Kidney (tissue), 14 donors: ENCODE results near the gene TBC1D5. TPM values are rescaled to one million over a fixed set of nuclear protein-coding genes. Genes with fewer than 3 reads are reported as not detected.
"Not testable (repeated sequence)": the region's sequence is repeated elsewhere in the genome, so short reads cannot be mapped to it uniquely, and the experiment has no call there.

ENCODE experiments used
- DNase-seq, 5 donors: peaks; one replicate each; pipeline ENCODE4 v3.0.0-alpha.2; 2013 to 2020
- FAIRE-seq: peaks from 2 replicates; lab custom pipeline; 2012; peaks lifted over from hg19 to GRCh38; lab: Jason Lieb, UNC
- H3K27ac ChIP-seq, 2 donors: one replicate each; pipeline ENCODE4 v1.7.0; 2013; ENCODE audit warnings: low read depth in 2 of 2, low read length in 2 of 2, inconsistent platforms in 1 of 2
- H3K27me3 ChIP-seq: one replicate; pipeline ENCODE4 v1.7.1; 2013; ENCODE audit warnings: low read length, inconsistent platforms; ENCODE audit not compliant: control insufficient read depth, insufficient read depth
- H3K36me3 ChIP-seq, 3 donors: one replicate each; pipeline versions ENCODE4 v1.7.0 to v1.7.1; 2013; ENCODE audit warnings: low read length in 3 of 3, control low read depth in 1 of 3, inconsistent platforms in 1 of 3; ENCODE audit not compliant: insufficient read depth in 3 of 3, control insufficient read depth in 2 of 3
- H3K4me1 ChIP-seq, 3 donors: one replicate each; pipeline versions ENCODE4 v1.7.0 to v1.7.1; 2013; ENCODE audit warnings: low read length in 3 of 3, inconsistent platforms in 1 of 3, low read depth in 1 of 3; ENCODE audit not compliant: control insufficient read depth in 2 of 3, insufficient read depth in 2 of 3
- H3K4me3 ChIP-seq, 3 donors: one replicate each; pipeline versions ENCODE4 v1.7.0 to v1.8.1; 2013; ENCODE audit warnings: low read length in 3 of 3, control low read depth in 1 of 3, inconsistent platforms in 1 of 3
- H3K9ac ChIP-seq, 3 donors: one replicate each; pipeline versions ENCODE4 v1.7.0 to v1.7.1; 2013; ENCODE audit warnings: low read length in 3 of 3, control low read depth in 1 of 3, inconsistent platforms in 1 of 3
- H3K9me3 ChIP-seq, 3 donors: one replicate each; pipeline versions ENCODE4 v1.7.0 to v1.7.1; 2013; ENCODE audit warnings: low read length in 3 of 3, control low read depth in 1 of 3, inconsistent platforms in 1 of 3; ENCODE audit not compliant: control insufficient read depth in 2 of 3, insufficient read depth in 1 of 3
- CTCF ChIP-seq: IDR thresholded peaks from 3 replicates; pipeline ENCODE4 v1.5.1; 2012; ENCODE audit warnings: mild to moderate bottlenecking, moderate library complexity, borderline replicate concordance; ENCODE audit not compliant: insufficient read depth; ENCODE audit errors: extremely low read depth
- intact Hi-C: fragments of 100-400 bp; cut with DNase I; formaldehyde crosslinking; loops from one replicate; pipeline ENCODE4 v1.11.1; 2022
- polyA plus RNA-seq: library from polyadenylated mRNA; stranded (reverse); fragments of 350-450 nt; fragmentation: Illumina TruSeq; extraction: RNeasy Lipid Tissue Mini Kit (QIAGEN cat#74804); gene quantifications from one replicate; pipeline ENCODE4 v1.2.3, GENCODE V29; 2014; ENCODE audit warnings: low read depth, low replicate concordance; ENCODE audit not compliant: insufficient read depth
- total RNA-seq: library from RNA; stranded (reverse); fragmentation: NEBNext Ultra II Directional; extraction: Animal tissue kit (Norgen Biotek cat#: 25700); gene quantifications from one replicate; pipeline ENCODE4 v1.2.1, GENCODE V29; 2021
- donor health status: control.
- donor health status: control.
- donor health status: control.
- donor health status: control.
- donor health status: control.
- donor health status: DM: yes; HTN: yes; CAD: no.
- donor health status: Normal renal cell carcinoma (clear cell type).

Gene TBC1D5
- total and polyA plus RNA-seq, 2 donors from 2014 or later = 9.7 to 77.7 TPM

- no peak for TF ChIP-seq CTCF
- Histone ChIP-seq H3K9ac (no peak overlapping the region), H3K36me3 (peaks cover 0 to 2% (median 0%) of the 10 kb centered on the region in 3 donors), H3K27me3 (no peaks in the 10 kb centered on the region), H3K9me3 (peaks cover 0 to 5% (median 3%) of the 10 kb centered on the region in 3 donors), H3K27ac (no peak overlapping the region), H3K4me3 (no peak overlapping the region), H3K4me1 (no peaks in the 10 kb centered on the region)
- intact Hi-C loops = no loop called here
- no peak for DNase-seq
- FAIRE-seq = no peak
These were observed 16.1 kb downstream of the TBC1D5 start for GRCh38 chr3:17726313-17726712.

GRCh38 chr3:17725844-17726243 is 16.6 kb downstream of the TBC1D5 start:
- H3K9me3 ChIP-seq, H3K9ac ChIP-seq, H3K4me3 ChIP-seq, DNase-seq, H3K27ac ChIP-seq, H3K36me3 ChIP-seq, H3K4me1 ChIP-seq, intact Hi-C loops, H3K27me3 ChIP-seq, FAIRE-seq: not testable (repeated sequence)

GRCh38 chr3:17724948-17725347 is 17.5 kb downstream of the TBC1D5 start:
- H3K9ac ChIP-seq = no peak overlapping the region
- H3K27ac ChIP-seq = no peak overlapping the region
- no peak for TF ChIP-seq CTCF
- H3K36me3 ChIP-seq = peaks cover 0 to 2% (median 0%) of the 10 kb centered on the region in 3 donors
- no peaks in the 10 kb centered on the region for H3K4me1 ChIP-seq
- DNase-seq (no peak), FAIRE-seq (no peak)
- H3K4me3 ChIP-seq = no peak overlapping the region
- intact Hi-C loops = no loop called here
- no peaks in the 10 kb centered on the region for H3K27me3 ChIP-seq
- peaks cover 0 to 5% (median 3%) of the 10 kb centered on the region in 3 donors for H3K9me3 ChIP-seq

GRCh38 chr3:17724122-17724521 is 18.3 kb downstream of the TBC1D5 start:
- Histone ChIP-seq H3K36me3 (peaks cover 0 to 2% (median 0%) of the 10 kb centered on the region in 3 donors), H3K9ac (no peak overlapping the region), H3K4me1 (no peaks in the 10 kb centered on the region), H3K27me3 (no peaks in the 10 kb centered on the region), H3K4me3 (no peak overlapping the region), H3K9me3 (peaks cover 0 to 5% (median 3%) of the 10 kb centered on the region in 3 donors), H3K27ac (no peak overlapping the region)
- intact Hi-C loops = no loop called here
- no peak for TF ChIP-seq CTCF
- DNase-seq (no peak), FAIRE-seq (no peak)
